Measurements from ENCODE around the gene EYA2.
A peak's percentile ranks its signal among the peaks of the same experiment; 100 is the strongest.

EYA2 gene

GRCh38 chr20:47115694-47116093, 221.1 kb downstream of the EYA2 start:
- DNase-seq: no peak

GRCh38 chr20:47117371-47117770, 222.7 kb downstream of the EYA2 start:
- DNase-seq: no peak

- no peak for DNase-seq
Observed at GRCh38 chr20:47117773-47118172, 223.1 kb downstream of the EYA2 start.

- DNase-seq: no peak
Observed at GRCh38 chr20:47118206-47118605, 223.6 kb downstream of the EYA2 start.

GRCh38 chr20:47118641-47119040, 224.0 kb downstream of the EYA2 start:
- DNase-seq: no peak

- no peak for DNase-seq
Observed at GRCh38 chr20:47120346-47120936, 225.8 kb downstream of the EYA2 start.

GRCh38 chr20:47122560-47122959, 227.9 kb downstream of the EYA2 start:
- DNase-seq: no peak

GRCh38 chr20:47124181-47124717, 229.6 kb downstream of the EYA2 start:
- no peak for DNase-seq

- DNase-seq: peak; percentile 61
Observed at GRCh38 chr20:47125508-47125757, 230.8 kb downstream of the EYA2 start.

- DNase-seq: peak; percentile 61
Observed at GRCh38 chr20:47125758-47126591, 231.3 kb downstream of the EYA2 start.

- DNase-seq: peak; percentile 80
Observed at GRCh38 chr20:47126709-47127108, 232.1 kb downstream of the EYA2 start.

GRCh38 chr20:47127546-47127945, 232.9 kb downstream of the EYA2 start:
- DNase-seq: no peak

GRCh38 chr20:47127999-47128398, 233.4 kb downstream of the EYA2 start:
- DNase-seq: no peak

- DNase-seq: no peak
Observed at GRCh38 chr20:47129306-47129705, 234.7 kb downstream of the EYA2 start.

- peak; percentile 91 for DNase-seq
Observed at GRCh38 chr20:47133809-47134456, 239.3 kb downstream of the EYA2 start.

- DNase-seq: peak; percentile 29
Observed at GRCh38 chr20:47136782-47137181, 242.1 kb downstream of the EYA2 start.

- peak; percentile 69 for DNase-seq
Observed at GRCh38 chr20:47137231-47137870, 242.7 kb downstream of the EYA2 start.

GRCh38 chr20:47139934-47140535, 245.4 kb downstream of the EYA2 start:
- no peak for DNase-seq

- DNase-seq: no peak
Observed at GRCh38 chr20:47141350-47141921, 246.8 kb downstream of the EYA2 start.

GRCh38 chr20:47141941-47142773, 247.5 kb downstream of the EYA2 start:
- no peak for DNase-seq

GRCh38 chr20:47142774-47143170, 248.1 kb downstream of the EYA2 start:
- DNase-seq: no peak

Data from fibroblast of skin of abdomen (primary cell).